CD4-positive, alpha-beta T cell (primary cell): Measurements from ENCODE around the gene VTA1. TPM values are rescaled to one million over a fixed set of nuclear protein-coding genes. Genes with fewer than 3 reads are reported as not detected.
A peak's percentile ranks its signal among the peaks of the same experiment; 100 is the strongest.

Experiments
- ATAC-seq: fragments of 200-7000 bp; cut with Tn5 transposase; one replicate; pipeline ENCODE4 v1.10.0; 2022; ENCODE audit warnings: mild to moderate bottlenecking; ENCODE audit not compliant: poor library complexity
- CTCF ChIA-PET: fragments of 350-600 bp; sonication (Branson Sonifier 250); formaldehyde crosslinking; loops from one replicate; lab custom pipeline; 2021; ENCODE audit warnings: antibody characterized with exemption, inconsistent platforms; lab: Charles Lee
- POLR2A ChIA-PET: fragments of 350-600 bp; sonication (Branson Sonifier 250); formaldehyde crosslinking; loops from one replicate; lab custom pipeline; 2021; ENCODE audit warnings: antibody characterized with exemption, inconsistent platforms; lab: Charles Lee
- DNase-seq, 14 experiments: peaks; one replicate each; pipeline ENCODE4 v3.0.0-alpha.2; 2013 to 2020; ENCODE audit warnings: mixed read lengths in 2 of 14
- H3K27ac ChIP-seq, 2 donors: one replicate each; pipeline versions ENCODE4 v1.5.1 to v1.7.0; 2013; ENCODE audit warnings: low read length in 2 of 2, low read depth in 1 of 2, mild to moderate bottlenecking in 1 of 2
- H3K27me3 ChIP-seq, 2 experiments: 1 replicate in 1 of 2; 2 replicates in 1 of 2; pipeline versions ENCODE4 v1.6.1 to v1.7.0; 2013; ENCODE audit warnings: low read length in 2 of 2, control low read depth in 1 of 2, mild to moderate bottlenecking in 1 of 2, moderate library complexity in 1 of 2; ENCODE audit not compliant: insufficient read depth in 2 of 2, control insufficient read depth in 1 of 2
- H3K36me3 ChIP-seq: one replicate; pipeline ENCODE4 v1.6.1; 2013; ENCODE audit warnings: low read length, control low read depth; ENCODE audit not compliant: insufficient read depth
- H3K4me1 ChIP-seq: one replicate; pipeline ENCODE4 v1.6.1; 2013; ENCODE audit warnings: low read length, control low read depth; ENCODE audit not compliant: insufficient read depth
- H3K4me3 ChIP-seq: one replicate; pipeline ENCODE4 v1.5.1; 2013; ENCODE audit warnings: mild to moderate bottlenecking, low read length, moderate library complexity
- H3K9me3 ChIP-seq, 2 experiments: 1 replicate in 1 of 2; 2 replicates in 1 of 2; pipeline versions ENCODE4 v1.6.1 to v1.7.0; 2013; ENCODE audit warnings: low read length in 2 of 2, mild to moderate bottlenecking in 2 of 2, control low read depth in 1 of 2, moderate library complexity in 1 of 2; ENCODE audit not compliant: control insufficient read depth in 1 of 2, insufficient read depth in 1 of 2
- H3K27ac Mint-ChIP-seq: one replicate; pipeline ENCODE4 v1.8.0; 2020; ENCODE audit warnings: mixed read lengths
- H3K27me3 Mint-ChIP-seq: one replicate; pipeline ENCODE4 v1.8.0; 2021; ENCODE audit warnings: mixed read lengths
- H3K36me3 Mint-ChIP-seq: one replicate; pipeline ENCODE4 v1.8.0; 2021; ENCODE audit warnings: low read depth, mixed read lengths
- H3K4me1 Mint-ChIP-seq: one replicate; pipeline ENCODE4 v1.8.0; 2021; ENCODE audit warnings: low read depth, mixed read lengths
- H3K4me3 Mint-ChIP-seq: one replicate; pipeline ENCODE4 v1.8.0; 2020; ENCODE audit warnings: mild to moderate bottlenecking, mixed read lengths
- H3K9me3 Mint-ChIP-seq: one replicate; pipeline ENCODE4 v1.8.0; 2020; ENCODE audit warnings: mixed read lengths
- intact Hi-C, 2 experiments: fragments of 100-400 bp; cut with DNase I in 1 of 2; cut with micrococcal nuclease in 1 of 2; formaldehyde crosslinking; loops; one replicate each; pipeline versions ENCODE4 v1.15.1 to v1.9.0; 2023 to 2025; cut with DNase I, micrococcal nuclease
- total RNA-seq, 174 experiments: library from RNA in 2 of 174; stranded (reverse) in 2 of 174; gene quantifications; one replicate each; pipeline ENCODE4 v1.2.3 and lab custom pipeline; 2021 to 2026
- TF ChIP-seq, protein P1 (sequence below): fragments of 200-600 bp; IDR thresholded peaks from one replicate; pipeline ENCODE4 v1.8.0; 2022; ENCODE audit warnings: antibody characterized with exemption, mild to moderate bottlenecking

The VTA1 gene
- total RNA-seq, 2 experiments from 2014 or later, result 13.5 to 18.0 TPM

DNA sequence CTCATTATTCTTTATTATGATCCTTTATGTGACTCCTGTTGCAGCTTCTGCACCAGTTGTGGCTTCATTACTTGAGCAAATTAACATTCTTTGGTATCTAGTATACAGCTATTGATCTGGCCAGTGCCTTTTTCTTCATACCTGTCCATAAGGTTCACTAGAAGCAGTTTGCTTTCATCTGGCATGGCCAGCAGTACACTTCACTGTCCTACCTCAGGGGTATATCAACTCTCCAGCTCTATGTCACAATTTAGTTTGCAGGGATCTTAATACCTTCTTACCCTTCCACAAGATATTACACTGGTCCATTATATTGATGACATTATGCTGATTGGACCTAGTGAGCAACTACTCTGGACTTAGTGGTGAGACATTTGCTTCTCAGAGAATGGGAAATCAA, 46.6 kb downstream of the VTA1 start:
- H3K27me3 ChIP-seq, result no peaks in the 10 kb centered on the region
- Mint-ChIP-seq H3K4me1 (peaks cover 67% of the 10 kb centered on the region), H3K9me3 (no peaks in the 10 kb centered on the region), H3K27ac (no peak overlapping the region), H3K36me3 (peaks cover 36% of the 10 kb centered on the region), H3K27me3 (no peaks in the 10 kb centered on the region), H3K4me3 (no peak overlapping the region)
- H3K4me3 ChIP-seq, result no peak overlapping the region
- POLR2A ChIA-PET, result no interaction called here
- H3K4me1 ChIP-seq, result no peaks in the 10 kb centered on the region
- no peak for DNase-seq
- no peak for ATAC-seq
- no peaks in the 10 kb centered on the region for H3K9me3 ChIP-seq
- intact Hi-C loops, result no loop called here
- no peak overlapping the region for H3K27ac ChIP-seq
- H3K36me3 ChIP-seq, result peaks cover 17% of the 10 kb centered on the region
- TF ChIP-seq, protein P1, sequence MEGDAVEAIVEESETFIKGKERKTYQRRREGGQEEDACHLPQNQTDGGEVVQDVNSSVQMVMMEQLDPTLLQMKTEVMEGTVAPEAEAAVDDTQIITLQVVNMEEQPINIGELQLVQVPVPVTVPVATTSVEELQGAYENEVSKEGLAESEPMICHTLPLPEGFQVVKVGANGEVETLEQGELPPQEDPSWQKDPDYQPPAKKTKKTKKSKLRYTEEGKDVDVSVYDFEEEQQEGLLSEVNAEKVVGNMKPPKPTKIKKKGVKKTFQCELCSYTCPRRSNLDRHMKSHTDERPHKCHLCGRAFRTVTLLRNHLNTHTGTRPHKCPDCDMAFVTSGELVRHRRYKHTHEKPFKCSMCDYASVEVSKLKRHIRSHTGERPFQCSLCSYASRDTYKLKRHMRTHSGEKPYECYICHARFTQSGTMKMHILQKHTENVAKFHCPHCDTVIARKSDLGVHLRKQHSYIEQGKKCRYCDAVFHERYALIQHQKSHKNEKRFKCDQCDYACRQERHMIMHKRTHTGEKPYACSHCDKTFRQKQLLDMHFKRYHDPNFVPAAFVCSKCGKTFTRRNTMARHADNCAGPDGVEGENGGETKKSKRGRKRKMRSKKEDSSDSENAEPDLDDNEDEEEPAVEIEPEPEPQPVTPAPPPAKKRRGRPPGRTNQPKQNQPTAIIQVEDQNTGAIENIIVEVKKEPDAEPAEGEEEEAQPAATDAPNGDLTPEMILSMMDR, result no peak
- CTCF ChIA-PET, result interaction anchor here (1.3 kb wide), 1 partner anchor 47 kb away, joined by 3 read pairs; the partner anchor contains the start of genes NMBR and VTA1

DNA sequence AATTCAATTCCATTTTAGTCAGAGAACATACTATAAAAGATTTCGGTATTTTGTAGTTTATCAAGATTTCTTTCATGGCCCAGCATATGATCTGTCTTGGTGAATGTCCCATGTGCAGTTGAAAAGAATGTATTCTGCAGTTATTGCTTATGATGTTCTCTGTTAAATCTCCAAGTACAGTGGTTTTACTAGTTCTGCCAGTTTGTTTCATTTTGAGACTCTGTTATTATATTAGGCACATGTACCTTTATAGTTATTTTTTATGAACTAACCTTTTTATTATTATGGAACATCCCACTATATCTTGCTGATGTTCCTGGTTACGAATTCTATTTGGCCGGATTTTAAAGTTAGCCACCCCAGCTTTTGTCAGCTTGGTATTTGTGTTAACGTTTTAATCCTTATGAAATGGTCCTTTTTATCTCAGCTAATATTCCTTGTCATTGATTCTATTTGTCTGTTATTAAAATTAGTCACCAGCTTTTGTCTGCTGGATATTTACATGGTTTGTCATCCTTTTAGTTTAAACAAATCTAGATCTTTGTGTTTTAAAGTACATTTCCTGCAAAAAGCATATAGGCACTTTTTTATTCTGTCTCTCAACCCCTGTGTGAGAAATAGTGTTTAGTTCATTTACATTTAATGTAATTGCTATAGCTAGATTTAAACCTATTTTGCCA, 48.9 kb downstream of the VTA1 start:
- no peak overlapping the region for H3K4me3 ChIP-seq
- no peak overlapping the region for H3K27ac ChIP-seq
- ATAC-seq (no peak), DNase-seq (no peak)
- ChIA-PET POLR2A (interaction anchor here (0.6 kb wide), 1 partner anchor 935 kb away, joined by 3 read pairs; no protein-coding TSS in a partner anchor), CTCF (interaction anchor here (1.3 kb wide), 2 partner anchors 10 to 12 kb away, joined by 4 read pairs; no protein-coding TSS in a partner anchor)
- H3K27me3 ChIP-seq, result no peaks in the 10 kb centered on the region
- Mint-ChIP-seq H3K27ac (peak overlapping the region; percentile 52), H3K4me3 (no peak overlapping the region), H3K4me1 (peaks cover 62% of the 10 kb centered on the region), H3K9me3 (no peaks in the 10 kb centered on the region), H3K36me3 (peaks cover 43% of the 10 kb centered on the region), H3K27me3 (no peaks in the 10 kb centered on the region)
- TF ChIP-seq, protein P1, result no peak
- H3K36me3 ChIP-seq, result peaks cover 28% of the 10 kb centered on the region
- no peaks in the 10 kb centered on the region for H3K9me3 ChIP-seq
- intact Hi-C loops, result no loop called here
- no peaks in the 10 kb centered on the region for H3K4me1 ChIP-seq

DNA sequence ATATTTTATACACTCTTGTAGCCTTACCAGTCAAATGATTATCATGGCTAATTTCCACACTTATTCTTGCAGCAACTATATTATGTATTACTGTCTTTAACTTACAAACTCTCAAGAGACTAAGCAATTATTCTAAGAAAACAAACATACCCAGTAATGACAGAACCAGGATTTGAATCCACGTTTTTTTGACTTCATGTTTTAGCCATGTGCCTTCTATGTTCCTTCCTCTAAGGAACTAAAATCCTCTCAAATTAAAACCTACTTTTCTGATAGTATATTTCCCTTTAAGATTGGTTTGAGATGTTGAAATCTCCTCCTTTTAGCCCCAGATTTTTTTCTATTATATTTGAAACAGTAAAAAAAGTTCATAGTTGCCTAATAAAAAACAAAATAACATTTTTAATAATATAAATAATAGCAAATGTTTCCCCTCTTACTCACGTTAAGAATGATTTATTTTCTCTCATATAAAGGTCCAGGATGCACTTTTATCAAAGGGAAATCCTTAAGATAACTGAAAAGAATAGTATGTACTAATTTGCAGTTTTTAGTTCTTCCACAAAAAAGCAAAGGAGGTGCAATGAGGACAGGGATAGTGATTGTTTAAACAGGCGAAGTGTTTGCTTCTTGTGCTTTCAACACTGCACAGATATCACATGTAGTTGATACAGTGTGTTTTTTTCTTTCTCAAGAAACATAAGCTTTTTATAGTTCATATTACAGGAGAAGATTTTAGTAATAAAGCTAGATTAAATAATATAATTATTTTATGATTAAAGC, 54.0 kb downstream of the VTA1 start:
- CTCF ChIA-PET, result no interaction called here
- no peaks in the 10 kb centered on the region for H3K27me3 Mint-ChIP-seq
- H3K4me3 Mint-ChIP-seq, result no peak overlapping the region
- peaks cover 12% of the 10 kb centered on the region for H3K4me1 Mint-ChIP-seq
- TF ChIP-seq, protein P1, result no peak
- no peaks in the 10 kb centered on the region for H3K9me3 Mint-ChIP-seq
- H3K36me3 Mint-ChIP-seq, result peaks cover 77% of the 10 kb centered on the region
- Histone ChIP-seq H3K27me3 (no peaks in the 10 kb centered on the region), H3K36me3 (peaks cover 67% of the 10 kb centered on the region), H3K4me1 (no peaks in the 10 kb centered on the region), H3K9me3 (no peaks in the 10 kb centered on the region), H3K4me3 (no peak overlapping the region), H3K27ac (no peak overlapping the region)
- no peak for DNase-seq
- POLR2A ChIA-PET, result no interaction called here
- H3K27ac Mint-ChIP-seq, result peak overlapping the region; percentile 22
- ATAC-seq, result no peak
- intact Hi-C loops, result no loop called here
